HCT116 (cell line): Measurements from ENCODE around the gene NEURL4. TPM values are rescaled to one million over a fixed set of nuclear protein-coding genes. Genes with fewer than 3 reads are reported as not detected.
A peak's percentile ranks its signal among the peaks of the same experiment; 100 is the strongest.
"Not testable (repeated sequence)": the region's sequence is repeated elsewhere in the genome, so short reads cannot be mapped to it uniquely, and the experiment has no call there.

Source experiments
- ATAC-seq: fragments of 200-7000 bp; cut with Tn5 transposase; 2 replicates; pipeline ENCODE4 v1.9.1; 2020; ENCODE audit warnings: mild to moderate bottlenecking, moderate library complexity
- BruUV-seq: library from RNA; stranded (reverse); fragments of 400-500 nt; replicated peaks from 2 replicates; lab custom pipeline; 2021; lab: Mats Ljungman, UMichigan
- CTCF ChIA-PET: fragments of 300-600 bp; sonication (Branson Sonifier 250); formaldehyde crosslinking; loops from one replicate; lab custom pipeline; 2021; ENCODE audit warnings: antibody characterized with exemption; lab: Charles Lee
- POLR2A ChIA-PET: fragments of 300-600, 350-600 bp; sonication (Branson Sonifier 250); formaldehyde crosslinking; loops from one replicate; lab custom pipeline; 2021; ENCODE audit warnings: antibody characterized with exemption; lab: Charles Lee
- RAD21 ChIA-PET, 2 experiments: fragments of 300-600 bp; sonication (Branson Sonifier 250); formaldehyde crosslinking; loops; one replicate each; lab custom pipeline; 2023; ENCODE audit warnings: low total read pairs in 2 of 2; ENCODE audit not compliant: uncharacterized antibody in 2 of 2, unreplicated experiment in 2 of 2, low non-redundant PET in 1 of 2; lab: Charles Lee
- DNase-seq: peaks from one replicate; pipeline ENCODE4 v3.0.0-alpha.2; 2010; ENCODE audit warnings: low read depth, low spot score
- H2AFZ ChIP-seq: fragments of 200-600 bp; shearing (Covaris generic), sonication (generic); 2 replicates; pipeline ENCODE4 v1.6.1; 2017; ENCODE audit warnings: low read depth, mixed run types, mixed read lengths, antibody characterized with exemption, low read length; ENCODE audit not compliant: poor library complexity, severe bottlenecking
- H3K27ac ChIP-seq: 2 replicates; pipeline ENCODE4 v1.5.1; 2012; ENCODE audit warnings: low read depth, low read length
- H3K27me3 ChIP-seq: fragments of 200-600 bp; sonication (generic); 2 replicates; pipeline ENCODE4 v1.6.1; 2016; ENCODE audit warnings: mixed run types, low read length, mixed read lengths; ENCODE audit not compliant: insufficient read depth
- H3K36me3 ChIP-seq, 2 experiments: fragments of 200-500 bp in 1 of 2; fragments of 200-600 bp in 1 of 2; sonication (Bioruptor generic) in 1 of 2; sonication (generic) in 1 of 2; 2 replicates each; pipeline versions ENCODE4 v1.5.1 to v1.6.1; 2014 to 2016; ENCODE audit warnings: low read length in 2 of 2, inconsistent platforms in 1 of 2, mixed read lengths in 1 of 2, mixed run types in 1 of 2; ENCODE audit not compliant: insufficient read depth in 2 of 2, control insufficient read depth in 1 of 2
- H3K4me1 ChIP-seq, 2 experiments: fragments of 200-600 bp in 1 of 2; sonication (generic) in 1 of 2; 2 replicates each; pipeline versions ENCODE4 v1.5.1 to v1.6.1; 2012 to 2017; ENCODE audit warnings: low read length in 2 of 2, inconsistent platforms in 1 of 2, mild to moderate bottlenecking in 1 of 2, mixed read lengths in 1 of 2, mixed run types in 1 of 2, moderate library complexity in 1 of 2; ENCODE audit not compliant: insufficient read depth in 2 of 2, control insufficient read depth in 1 of 2
- H3K4me2 ChIP-seq: fragments of 200-600 bp; sonication (generic); 2 replicates; pipeline ENCODE4 v1.6.1; 2017; ENCODE audit warnings: mixed run types, low read length, mixed read lengths
- H3K4me3 ChIP-seq, 2 experiments: fragments of 200-600 bp in 1 of 2; sonication (generic) in 1 of 2; replicated peaks in 1 of 2; 2 replicates each; pipeline ENCODE4 v1.5.1; 2011 to 2016; ENCODE audit warnings: low read length in 2 of 2, control low read depth in 1 of 2, low read depth in 1 of 2, mild to moderate bottlenecking in 1 of 2, mixed read lengths in 1 of 2, mixed run types in 1 of 2
- H3K79me2 ChIP-seq: fragments of 200-600 bp; sonication (generic); 2 replicates; pipeline ENCODE4 v1.6.1; 2017; ENCODE audit warnings: mild to moderate bottlenecking, mixed run types, low read length, moderate library complexity, mixed read lengths; ENCODE audit not compliant: insufficient read depth
- H3K9ac ChIP-seq: fragments of 200-600 bp; sonication (generic); 2 replicates; pipeline ENCODE4 v1.6.1; 2016; ENCODE audit warnings: low read length, mixed read lengths
- H3K9me2 ChIP-seq: fragments of 200-600 bp; sonication (generic), shearing (Covaris generic); 2 replicates; pipeline ENCODE4 v1.6.1; 2017; ENCODE audit warnings: mixed run types, mild to moderate bottlenecking, moderate library complexity; ENCODE audit not compliant: insufficient read depth
- H3K9me3 ChIP-seq, 2 experiments: fragments of 200-500 bp in 1 of 2; fragments of 200-600 bp in 1 of 2; sonication (Bioruptor generic) in 1 of 2; sonication (generic) in 1 of 2; 2 replicates each; pipeline ENCODE4 v1.6.1; 2014 to 2017; ENCODE audit warnings: low read length in 2 of 2, mixed read lengths in 2 of 2, inconsistent platforms in 1 of 2, low read depth in 1 of 2, mild to moderate bottlenecking in 1 of 2, mixed run types in 1 of 2, moderate library complexity in 1 of 2; ENCODE audit not compliant: control insufficient read depth in 1 of 2, insufficient read depth in 1 of 2
- H4K20me1 ChIP-seq: fragments of 200-600 bp; sonication (generic), shearing (Covaris generic); 2 replicates; pipeline ENCODE4 v1.6.1; 2017; ENCODE audit warnings: mixed run types, mild to moderate bottlenecking, moderate library complexity; ENCODE audit not compliant: insufficient read depth
- CBX3 ChIP-seq: IDR thresholded peaks from 2 replicates; pipeline ENCODE4 v1.6.1; 2012; ENCODE audit warnings: low read depth
- EGR1 ChIP-seq: IDR thresholded peaks from 2 replicates; pipeline ENCODE4 v1.6.1; 2012; ENCODE audit warnings: low read depth
- EZH2 ChIP-seq: fragments of 200-600 bp; sonication (generic); IDR thresholded peaks from 2 replicates; pipeline ENCODE4 v1.6.1; 2017; ENCODE audit warnings: antibody characterized with exemption, mixed run types
- EZH2phosphoT487 ChIP-seq: fragments of 200-600 bp; IDR thresholded peaks from 2 replicates; pipeline ENCODE4 v1.6.1; 2018; ENCODE audit warnings: antibody characterized with exemption, borderline replicate concordance
- JUND ChIP-seq: IDR thresholded peaks from 2 replicates; pipeline ENCODE4 v1.6.1; 2012
- POLR2A ChIP-seq: IDR thresholded peaks from 2 replicates; pipeline ENCODE4 v1.7.0; 2011; ENCODE audit warnings: borderline replicate concordance; ENCODE audit not compliant: insufficient read depth, insufficient read length; ENCODE audit errors: extremely low read depth
- RAD21 ChIP-seq: IDR thresholded peaks from 2 replicates; pipeline ENCODE4 v1.6.1; 2012; ENCODE audit warnings: low read depth, mild to moderate bottlenecking
- SRF ChIP-seq: IDR thresholded peaks from 2 replicates; pipeline ENCODE4 v1.6.1; 2012; ENCODE audit warnings: low read depth
- intact Hi-C: fragments of 100-400 bp; cut with micrococcal nuclease; formaldehyde crosslinking; loops from 2 replicates; pipeline ENCODE4 v1.10.0; 2022
- total RNA-seq: library from RNA; stranded (reverse); gene quantifications from one replicate; pipeline ENCODE4 v1.2.1, GENCODE V29; 2021; ENCODE audit not compliant: unreplicated experiment
- TF ChIP-seq, protein P1 (sequence below): IDR thresholded peaks from 2 replicates; pipeline ENCODE4 v1.6.1; 2012
- TF ChIP-seq, protein P2 (sequence below): IDR thresholded peaks from 2 replicates; pipeline ENCODE4 v1.6.1; 2012; ENCODE audit warnings: low read depth

NEURL4 gene
- total RNA-seq, 1 experiment from 2014 or later = 56.9 TPM

DNA sequence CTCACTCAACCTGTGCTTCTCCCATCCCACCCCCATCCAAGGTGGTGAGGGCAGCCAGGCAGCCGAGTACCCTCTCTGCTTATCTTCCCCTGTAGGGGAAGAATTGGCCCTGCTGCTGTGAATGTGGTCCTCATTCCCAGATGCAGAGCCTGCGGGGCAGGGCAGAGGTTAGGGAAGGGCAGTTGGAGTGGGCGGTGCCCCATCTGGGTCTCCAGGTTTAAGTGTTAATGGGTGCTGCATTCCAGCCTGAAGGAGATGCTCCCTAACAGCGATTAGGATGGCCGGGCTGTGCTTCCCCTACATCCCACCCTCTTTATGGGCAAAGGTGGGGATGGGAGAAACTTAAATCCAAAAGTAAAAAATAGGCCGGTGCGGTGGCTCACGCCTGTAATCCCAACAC lies 37.9 kb upstream of the NEURL4 start (continued):
- TF ChIP-seq JUND (no peak), RAD21 (no peak), EZH2 (no peak), CBX3 (no peak), EZH2phosphoT487 (no peak), SRF (no peak), EGR1 (no peak)
- TF ChIP-seq, protein P1, sequence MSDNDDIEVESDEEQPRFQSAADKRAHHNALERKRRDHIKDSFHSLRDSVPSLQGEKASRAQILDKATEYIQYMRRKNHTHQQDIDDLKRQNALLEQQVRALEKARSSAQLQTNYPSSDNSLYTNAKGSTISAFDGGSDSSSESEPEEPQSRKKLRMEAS = no peak

DNA sequence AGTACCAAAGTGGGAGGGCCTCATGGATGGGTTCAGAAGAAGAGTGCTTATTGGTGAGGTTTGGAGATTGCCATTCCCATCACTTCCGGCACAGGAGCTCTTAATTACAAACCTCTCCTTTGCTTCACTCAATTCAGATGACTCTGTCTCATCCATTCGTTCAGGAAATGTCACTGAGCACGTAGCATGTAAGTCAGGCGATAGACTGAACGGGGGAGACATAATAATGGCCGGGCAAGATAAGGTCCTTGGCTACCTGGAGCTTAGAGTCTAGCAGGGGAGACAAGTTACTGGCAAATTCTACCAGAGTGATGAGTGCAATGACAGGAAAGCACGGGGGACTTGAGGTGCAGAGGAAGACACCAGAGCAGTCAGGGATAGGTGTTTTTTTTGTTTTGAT lies 36.8 kb upstream of the NEURL4 start:
- H3K9ac ChIP-seq, H4K20me1 ChIP-seq, H3K9me3 ChIP-seq, BruUV-seq, H3K79me2 ChIP-seq, intact Hi-C loops, CTCF ChIA-PET, DNase-seq, H3K4me3 ChIP-seq, POLR2A ChIA-PET, RAD21 ChIA-PET, H3K36me3 ChIP-seq, H3K27ac ChIP-seq, H3K4me2 ChIP-seq, ATAC-seq, H3K27me3 ChIP-seq, H2AFZ ChIP-seq, H3K9me2 ChIP-seq: not testable (repeated sequence)
- H3K4me1 ChIP-seq = peaks cover 11 to 23% of the 10 kb centered on the region in 2 experiments

DNA sequence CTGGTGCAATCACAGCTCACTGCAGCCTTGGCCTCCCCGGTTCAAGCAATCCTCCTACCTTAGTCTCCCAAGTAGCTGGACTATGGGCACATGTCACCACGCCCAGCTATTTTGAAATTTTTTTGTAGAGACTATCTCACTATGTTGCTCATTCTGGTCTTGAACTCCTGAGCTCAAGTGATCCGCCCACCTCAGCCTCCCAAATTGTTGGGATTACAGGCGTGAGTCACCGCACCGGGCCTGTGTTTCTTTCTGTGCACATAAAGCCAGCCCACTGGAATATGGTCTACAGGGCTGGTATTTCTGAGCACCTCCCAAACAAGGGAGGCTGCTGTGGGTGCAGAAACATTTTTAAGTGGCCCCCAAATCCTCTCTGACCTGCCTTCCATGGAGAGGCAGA lies 34.2 kb upstream of the NEURL4 start:
- no peaks in the 10 kb centered on the region for H3K79me2 ChIP-seq
- H3K4me2 ChIP-seq = peak overlapping the region; percentile 61
- ChIA-PET CTCF (no interaction called here), POLR2A (interaction anchor here (1.6 kb wide), 1 partner anchor 40 kb away, joined by 3 read pairs; the partner anchor contains the start of gene TMEM256), RAD21 (interaction anchor here in 1 of 2 experiments (0.6 kb wide), 1 partner anchor 419 kb away, joined by 7 read pairs; no protein-coding TSS in a partner anchor)
- ATAC-seq (peak; percentile 88), DNase-seq (no peak)
- peak overlapping the region; percentile 89 for H2AFZ ChIP-seq
- H3K4me1 ChIP-seq = peaks cover 11 to 23% of the 10 kb centered on the region in 2 experiments
- TF ChIP-seq EGR1 = 0 out of 2 replicates have a peak, but pooled peaks have one; percentile 51
- TF ChIP-seq EZH2 = no peak
- TF ChIP-seq, protein P2, sequence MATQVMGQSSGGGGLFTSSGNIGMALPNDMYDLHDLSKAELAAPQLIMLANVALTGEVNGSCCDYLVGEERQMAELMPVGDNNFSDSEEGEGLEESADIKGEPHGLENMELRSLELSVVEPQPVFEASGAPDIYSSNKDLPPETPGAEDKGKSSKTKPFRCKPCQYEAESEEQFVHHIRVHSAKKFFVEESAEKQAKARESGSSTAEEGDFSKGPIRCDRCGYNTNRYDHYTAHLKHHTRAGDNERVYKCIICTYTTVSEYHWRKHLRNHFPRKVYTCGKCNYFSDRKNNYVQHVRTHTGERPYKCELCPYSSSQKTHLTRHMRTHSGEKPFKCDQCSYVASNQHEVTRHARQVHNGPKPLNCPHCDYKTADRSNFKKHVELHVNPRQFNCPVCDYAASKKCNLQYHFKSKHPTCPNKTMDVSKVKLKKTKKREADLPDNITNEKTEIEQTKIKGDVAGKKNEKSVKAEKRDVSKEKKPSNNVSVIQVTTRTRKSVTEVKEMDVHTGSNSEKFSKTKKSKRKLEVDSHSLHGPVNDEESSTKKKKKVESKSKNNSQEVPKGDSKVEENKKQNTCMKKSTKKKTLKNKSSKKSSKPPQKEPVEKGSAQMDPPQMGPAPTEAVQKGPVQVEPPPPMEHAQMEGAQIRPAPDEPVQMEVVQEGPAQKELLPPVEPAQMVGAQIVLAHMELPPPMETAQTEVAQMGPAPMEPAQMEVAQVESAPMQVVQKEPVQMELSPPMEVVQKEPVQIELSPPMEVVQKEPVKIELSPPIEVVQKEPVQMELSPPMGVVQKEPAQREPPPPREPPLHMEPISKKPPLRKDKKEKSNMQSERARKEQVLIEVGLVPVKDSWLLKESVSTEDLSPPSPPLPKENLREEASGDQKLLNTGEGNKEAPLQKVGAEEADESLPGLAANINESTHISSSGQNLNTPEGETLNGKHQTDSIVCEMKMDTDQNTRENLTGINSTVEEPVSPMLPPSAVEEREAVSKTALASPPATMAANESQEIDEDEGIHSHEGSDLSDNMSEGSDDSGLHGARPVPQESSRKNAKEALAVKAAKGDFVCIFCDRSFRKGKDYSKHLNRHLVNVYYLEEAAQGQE = no peak
- TF ChIP-seq POLR2A = no peak
- peak overlapping the region; percentile 16 for H3K9ac ChIP-seq
- H3K36me3 ChIP-seq = no peaks in the 10 kb centered on the region
- no peaks in the 10 kb centered on the region for H3K9me3 ChIP-seq
- no peak overlapping the region for H3K27ac ChIP-seq
- no TSS peak for BruUV-seq
- H3K9me2 ChIP-seq = no peaks in the 10 kb centered on the region
- no peaks in the 10 kb centered on the region for H4K20me1 ChIP-seq
- no peaks in the 10 kb centered on the region for H3K27me3 ChIP-seq
- 0 out of 4 replicates have a peak overlapping the region, but pooled peaks of 1 of the 2 experiments have one; percentile 21 for H3K4me3 ChIP-seq
- intact Hi-C loops = no loop called here
